SK-N-MC (cell line): Measurements from ENCODE around the gene TMEM131.

ENCODE experiments used
- DNase-seq: peaks from one replicate; pipeline ENCODE4 v3.0.0-alpha.2; 2011; ENCODE audit warnings: low read depth, low spot score
- H3K27ac ChIP-seq: fragments of 200-600 bp; sonication (generic); 2 replicates; pipeline ENCODE4 v1.5.1; 2016; ENCODE audit warnings: mixed run types
- H3K36me3 ChIP-seq: fragments of 200-600 bp; sonication (generic); 2 replicates; pipeline ENCODE4 v1.6.1; 2017; ENCODE audit warnings: antibody characterized with exemption, low read length, mixed read lengths; ENCODE audit not compliant: insufficient read depth
- H3K4me3 ChIP-seq: fragments of 200-600 bp; sonication (generic); 2 replicates; pipeline ENCODE4 v1.5.1; 2016
- H3K9ac ChIP-seq: fragments of 200-600 bp; sonication (generic); 2 replicates; pipeline ENCODE4 v1.8.0; 2017; ENCODE audit warnings: mixed run types, mixed read lengths; ENCODE audit not compliant: insufficient read length
- H3K9me3 ChIP-seq: fragments of 200-600 bp; sonication (generic); 2 replicates; pipeline ENCODE4 v1.6.1; 2017; ENCODE audit warnings: low read depth, mild to moderate bottlenecking, antibody characterized with exemption, low read length, moderate library complexity, mixed read lengths
- EZH2 ChIP-seq: fragments of 200-600 bp; sonication (generic); IDR thresholded peaks from one replicate; pipeline ENCODE4 v1.6.1; 2017; ENCODE audit warnings: antibody characterized with exemption
- FOXP2 ChIP-seq: optimal IDR thresholded peaks from 2 replicates; pipeline ENCODE3; 2011; ENCODE audit warnings: mild to moderate bottlenecking, moderate library complexity; ENCODE audit not compliant: insufficient read depth; ENCODE audit errors: extremely low read length, control extremely low read depth
- POLR2AphosphoS5 ChIP-seq: IDR thresholded peaks from 2 replicates; pipeline ENCODE4 v1.6.1; 2012; ENCODE audit warnings: mild to moderate bottlenecking, low read depth, low read length, borderline replicate concordance

TMEM131 gene

GRCh38 chr2:97735161-97735561, 260.6 kb downstream of the TMEM131 start:
- TF ChIP-seq EZH2 (no peak), POLR2AphosphoS5 (no peak), FOXP2 (no peak)
- DNase-seq = no peak
- H3K9me3 ChIP-seq = no peaks in the 10 kb centered on the region
- H3K9ac ChIP-seq = no peak overlapping the region
- H3K27ac ChIP-seq = no peak overlapping the region
- no peaks in the 10 kb centered on the region for H3K36me3 ChIP-seq
- H3K4me3 ChIP-seq = no peak overlapping the region

GRCh38 chr2:97734061-97735051, 261.4 kb downstream of the TMEM131 start:
- Histone ChIP-seq H3K4me3 (no peak overlapping the region), H3K9ac (no peak overlapping the region), H3K27ac (no peak overlapping the region), H3K9me3 (no peaks in the 10 kb centered on the region), H3K36me3 (no peaks in the 10 kb centered on the region)
- TF ChIP-seq EZH2 (no peak), POLR2AphosphoS5 (no peak), FOXP2 (no peak)
- DNase-seq = no peak

- Histone ChIP-seq H3K4me3 (no peak overlapping the region), H3K27ac (no peak overlapping the region), H3K9ac (no peak overlapping the region), H3K36me3 (no peaks in the 10 kb centered on the region), H3K9me3 (no peaks in the 10 kb centered on the region)
- TF ChIP-seq FOXP2 (no peak), POLR2AphosphoS5 (no peak), EZH2 (no peak)
- DNase-seq = no peak
Measured at GRCh38 chr2:97733341-97734035, 262.3 kb downstream of the TMEM131 start.

GRCh38 chr2:97732436-97733340, 263.1 kb downstream of the TMEM131 start:
- Histone ChIP-seq H3K4me3 (no peak overlapping the region), H3K27ac (no peak overlapping the region), H3K9me3 (no peaks in the 10 kb centered on the region), H3K36me3 (no peaks in the 10 kb centered on the region), H3K9ac (no peak overlapping the region)
- TF ChIP-seq POLR2AphosphoS5 (no peak), EZH2 (no peak), FOXP2 (no peak)
- no peak for DNase-seq

GRCh38 chr2:97731274-97732020, 264.3 kb downstream of the TMEM131 start:
- no peak overlapping the region for H3K27ac ChIP-seq
- no peak overlapping the region for H3K9ac ChIP-seq
- no peaks in the 10 kb centered on the region for H3K9me3 ChIP-seq
- TF ChIP-seq POLR2AphosphoS5 = no peak
- no peak for TF ChIP-seq EZH2
- TF ChIP-seq FOXP2 = no peak
- DNase-seq = no peak
- no peaks in the 10 kb centered on the region for H3K36me3 ChIP-seq
- H3K4me3 ChIP-seq = no peak overlapping the region

- H3K4me3 ChIP-seq = no peak overlapping the region
- TF ChIP-seq POLR2AphosphoS5 (no peak), EZH2 (no peak), FOXP2 (no peak)
- H3K27ac ChIP-seq = no peak overlapping the region
- H3K9ac ChIP-seq = no peak overlapping the region
- no peaks in the 10 kb centered on the region for H3K9me3 ChIP-seq
- no peaks in the 10 kb centered on the region for H3K36me3 ChIP-seq
- DNase-seq = no peak
Measured at GRCh38 chr2:97730245-97730644, 265.5 kb downstream of the TMEM131 start.

GRCh38 chr2:97728091-97728731, 267.5 kb downstream of the TMEM131 start:
- Histone ChIP-seq H3K4me3 (no peak overlapping the region), H3K36me3 (no peaks in the 10 kb centered on the region), H3K27ac (no peak overlapping the region), H3K9me3 (no peaks in the 10 kb centered on the region), H3K9ac (no peak overlapping the region)
- TF ChIP-seq EZH2 (no peak), FOXP2 (no peak)
- DNase-seq = no peak
